HG02970 (cell line): ENCODE results near the gene REV3L.
A peak's percentile ranks its signal among the peaks of the same experiment; 100 is the strongest.
"Not testable (repeated sequence)": the region's sequence is repeated elsewhere in the genome, so short reads cannot be mapped to it uniquely, and the experiment has no call there.

ENCODE experiments used
- ATAC-seq: cut with Tn5 transposase; IDR thresholded peaks from one replicate; pipeline ENCODE4 v1.9.1; 2021; ENCODE audit warnings: mild to moderate bottlenecking, moderate library complexity, moderate number of reproducible peaks; ENCODE audit not compliant: unreplicated experiment, low FRiP score

REV3L gene

GRCh38 chr6:111482959-111483735 lies at the start of gene REV3L:
REV3L (minus strand) TSS chr6:111483218; CDS start chr6:111482888, 330 bp downstream.
- peak; percentile 41 for ATAC-seq

- ATAC-seq: no peak
Measured at GRCh38 chr6:111531185-111531584, 48.2 kb upstream of the REV3L start.

GRCh38 chr6:111530667-111531066 lies 47.6 kb upstream of the REV3L start:
- ATAC-seq: no peak

- ATAC-seq: no peak
Measured at GRCh38 chr6:111530218-111530617, 47.2 kb upstream of the REV3L start.

- ATAC-seq: no peak
Measured at GRCh38 chr6:111527367-111527766, 44.3 kb upstream of the REV3L start.

- no peak for ATAC-seq
Measured at GRCh38 chr6:111524735-111525134, 41.7 kb upstream of the REV3L start.

- no peak for ATAC-seq
Measured at GRCh38 chr6:111524252-111524651, 41.2 kb upstream of the REV3L start.

- no peak for ATAC-seq
Measured at GRCh38 chr6:111523484-111524167, 40.6 kb upstream of the REV3L start.

GRCh38 chr6:111522393-111523020 lies 39.5 kb upstream of the REV3L start:
- no peak for ATAC-seq

GRCh38 chr6:111521497-111522270 lies 38.7 kb upstream of the REV3L start:
- no peak for ATAC-seq

GRCh38 chr6:111520524-111520923 lies 37.5 kb upstream of the REV3L start:
- no peak for ATAC-seq

- no peak for ATAC-seq
Measured at GRCh38 chr6:111517965-111518364, 34.9 kb upstream of the REV3L start.

GRCh38 chr6:111515259-111515658 lies 32.2 kb upstream of the REV3L start:
- no peak for ATAC-seq

GRCh38 chr6:111514531-111514930 lies 31.5 kb upstream of the REV3L start:
- not testable (repeated sequence) for ATAC-seq

GRCh38 chr6:111507219-111507618 lies 24.2 kb upstream of the REV3L start:
- ATAC-seq: not testable (repeated sequence)

GRCh38 chr6:111505498-111505897 lies 22.5 kb upstream of the REV3L start:
- ATAC-seq: not testable (repeated sequence)

- no peak for ATAC-seq
Measured at GRCh38 chr6:111503660-111504059, 20.6 kb upstream of the REV3L start.

- no peak for ATAC-seq
Measured at GRCh38 chr6:111503194-111503593, 20.2 kb upstream of the REV3L start.

GRCh38 chr6:111502154-111502553 lies 19.1 kb upstream of the REV3L start:
- ATAC-seq: no peak

GRCh38 chr6:111499269-111499793 lies 16.3 kb upstream of the REV3L start:
- no peak for ATAC-seq
